ENCODE data around the gene FHL5.
A peak's percentile ranks its signal among the peaks of the same experiment; 100 is the strongest.

Gene FHL5

DNA sequence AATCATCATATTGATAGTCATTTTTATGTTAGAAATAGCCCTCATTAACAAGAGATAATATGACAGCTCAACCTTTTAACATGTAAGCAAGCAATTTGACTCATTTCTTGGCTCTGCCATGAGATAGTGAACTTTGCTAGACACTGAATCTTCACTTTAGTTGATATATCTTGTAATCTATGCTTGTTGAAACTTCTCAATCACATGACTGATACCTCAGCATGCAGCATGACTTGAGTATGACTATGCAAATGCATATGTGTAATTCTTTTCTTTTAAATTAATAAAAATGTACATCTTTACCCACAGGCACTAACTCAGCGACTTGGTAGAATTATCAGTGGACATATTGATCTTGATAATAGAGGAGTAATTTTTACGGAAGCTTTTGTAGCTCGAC is 34.7 kb upstream of the FHL5 start:
- CTCF ChIA-PET = interaction anchor here (1.2 to 1.6 kb wide), 2 partner anchors 16 to 370 kb away, joined by 3 read pairs; partner anchors contain the start of gene NDUFAF4
- POLR2A ChIA-PET = no interaction called here
- no peak for DNase-seq (ENCODE audit: low read depth, low spot score)
- no peak overlapping the region for H3K4me3 ChIP-seq (ENCODE audit: low read depth, low read length)
- TF ChIP-seq, protein P1, sequence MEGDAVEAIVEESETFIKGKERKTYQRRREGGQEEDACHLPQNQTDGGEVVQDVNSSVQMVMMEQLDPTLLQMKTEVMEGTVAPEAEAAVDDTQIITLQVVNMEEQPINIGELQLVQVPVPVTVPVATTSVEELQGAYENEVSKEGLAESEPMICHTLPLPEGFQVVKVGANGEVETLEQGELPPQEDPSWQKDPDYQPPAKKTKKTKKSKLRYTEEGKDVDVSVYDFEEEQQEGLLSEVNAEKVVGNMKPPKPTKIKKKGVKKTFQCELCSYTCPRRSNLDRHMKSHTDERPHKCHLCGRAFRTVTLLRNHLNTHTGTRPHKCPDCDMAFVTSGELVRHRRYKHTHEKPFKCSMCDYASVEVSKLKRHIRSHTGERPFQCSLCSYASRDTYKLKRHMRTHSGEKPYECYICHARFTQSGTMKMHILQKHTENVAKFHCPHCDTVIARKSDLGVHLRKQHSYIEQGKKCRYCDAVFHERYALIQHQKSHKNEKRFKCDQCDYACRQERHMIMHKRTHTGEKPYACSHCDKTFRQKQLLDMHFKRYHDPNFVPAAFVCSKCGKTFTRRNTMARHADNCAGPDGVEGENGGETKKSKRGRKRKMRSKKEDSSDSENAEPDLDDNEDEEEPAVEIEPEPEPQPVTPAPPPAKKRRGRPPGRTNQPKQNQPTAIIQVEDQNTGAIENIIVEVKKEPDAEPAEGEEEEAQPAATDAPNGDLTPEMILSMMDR (IDR thresholded peaks at IDR 0.05; ENCODE audit: insufficient read depth, low read length, missing control alignments) = no peak

DNA sequence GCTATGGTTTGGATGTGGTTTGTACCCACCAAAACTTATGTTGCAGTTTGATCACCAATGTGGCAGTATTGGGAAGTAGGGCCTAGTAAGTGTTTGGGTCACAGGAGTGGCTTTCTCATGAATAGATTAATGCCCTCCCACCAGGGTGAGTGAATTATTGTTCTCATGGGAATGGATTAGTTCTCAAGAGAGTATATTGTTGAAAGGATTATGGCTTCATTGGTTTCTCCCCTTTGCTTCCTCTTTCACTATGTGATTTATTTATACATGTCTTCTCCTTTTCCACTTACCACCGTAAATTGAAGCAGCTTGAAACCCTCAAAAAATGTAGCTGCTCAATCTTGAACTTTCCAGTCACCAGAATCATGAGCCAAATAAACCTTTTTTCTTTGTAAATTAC is 30.5 kb upstream of the FHL5 start:
- no peak for DNase-seq (ENCODE audit: low read depth, low spot score)
- no peak overlapping the region for H3K4me3 ChIP-seq (ENCODE audit: low read depth, low read length)
- TF ChIP-seq, protein P1 (IDR thresholded peaks at IDR 0.05; ENCODE audit: insufficient read depth, low read length, missing control alignments) = no peak
- CTCF ChIA-PET = no interaction called here
- POLR2A ChIA-PET = no interaction called here

DNA sequence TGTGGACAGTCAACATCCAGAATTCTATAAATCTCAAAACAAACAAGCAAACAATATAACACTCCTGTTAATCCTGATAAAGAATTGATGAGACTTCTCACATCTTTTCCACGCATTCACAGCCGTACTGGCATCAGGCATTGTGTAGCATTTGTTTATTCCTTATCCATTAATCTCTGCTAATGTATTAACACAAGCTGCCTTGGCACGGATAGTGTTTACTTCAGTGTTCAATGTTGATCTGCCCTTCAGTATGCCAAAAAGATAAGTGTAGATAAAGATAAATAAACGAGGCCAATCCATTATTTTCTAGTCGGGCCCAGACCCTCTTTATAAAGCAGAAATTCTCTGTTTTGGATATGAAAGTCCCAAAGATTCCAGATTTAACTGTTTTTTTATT is 25.2 kb upstream of the FHL5 start:
- no peak overlapping the region for H3K4me3 ChIP-seq (ENCODE audit: low read depth, low read length)
- no peak for DNase-seq (ENCODE audit: low read depth, low spot score)
- POLR2A ChIA-PET = no interaction called here
- TF ChIP-seq, protein P1 (IDR thresholded peaks at IDR 0.05; ENCODE audit: insufficient read depth, low read length, missing control alignments) = no peak
- CTCF ChIA-PET = no interaction called here

DNA sequence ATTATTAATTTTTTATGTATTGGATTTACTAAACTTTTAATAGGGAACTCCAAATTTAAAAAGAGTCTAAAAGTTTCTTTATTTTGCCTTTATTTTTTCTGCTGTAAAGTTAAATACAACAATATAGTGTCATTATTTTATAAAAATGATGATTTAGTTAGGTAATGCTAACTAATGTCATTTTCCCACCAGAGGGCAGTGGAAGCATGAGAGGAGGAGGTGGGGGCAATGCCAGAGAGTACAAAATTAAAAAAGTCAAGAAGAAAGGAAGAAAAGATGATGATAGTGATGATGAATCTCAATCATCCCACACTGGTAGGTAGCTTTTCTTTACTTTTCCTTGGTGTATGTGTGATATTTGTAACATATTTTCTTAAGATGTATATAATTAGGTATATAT is 20.2 kb upstream of the FHL5 start:
- ChIA-PET CTCF (no interaction called here), POLR2A (no interaction called here)
- DNase-seq (ENCODE audit: low read depth, low spot score) = no peak
- TF ChIP-seq, protein P1 (IDR thresholded peaks at IDR 0.05; ENCODE audit: insufficient read depth, low read length, missing control alignments) = peak; percentile 12
- H3K4me3 ChIP-seq (ENCODE audit: low read depth, low read length) = no peak overlapping the region

DNA sequence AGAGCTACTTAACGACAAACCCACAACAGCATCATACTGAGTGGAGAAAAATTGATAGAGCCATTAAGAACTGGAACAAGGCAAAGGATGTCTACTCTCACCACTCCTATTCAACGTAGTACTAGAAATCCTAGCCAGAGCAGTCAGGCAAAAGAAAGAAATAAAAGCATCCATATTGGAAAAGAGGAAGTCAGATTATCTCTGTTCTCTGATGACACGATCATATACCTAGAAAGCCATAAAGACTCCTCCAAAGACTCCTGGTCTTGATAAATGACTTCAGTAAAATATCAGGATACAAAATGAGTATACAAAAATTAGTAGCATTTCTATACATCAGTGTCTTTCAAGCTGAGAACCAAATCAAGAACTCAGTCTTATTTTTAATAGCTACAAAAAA is 17.0 kb upstream of the FHL5 start:
- TF ChIP-seq, protein P1 (IDR thresholded peaks at IDR 0.05; ENCODE audit: insufficient read depth, low read length, missing control alignments) = no peak
- H3K4me3 ChIP-seq (ENCODE audit: low read depth, low read length) = no peak overlapping the region
- POLR2A ChIA-PET = no interaction called here
- CTCF ChIA-PET = interaction anchor here (1.4 kb wide), 1 partner anchor 513 kb away, joined by 4 read pairs; no protein-coding TSS in a partner anchor
- DNase-seq (ENCODE audit: low read depth, low spot score) = no peak

DNA sequence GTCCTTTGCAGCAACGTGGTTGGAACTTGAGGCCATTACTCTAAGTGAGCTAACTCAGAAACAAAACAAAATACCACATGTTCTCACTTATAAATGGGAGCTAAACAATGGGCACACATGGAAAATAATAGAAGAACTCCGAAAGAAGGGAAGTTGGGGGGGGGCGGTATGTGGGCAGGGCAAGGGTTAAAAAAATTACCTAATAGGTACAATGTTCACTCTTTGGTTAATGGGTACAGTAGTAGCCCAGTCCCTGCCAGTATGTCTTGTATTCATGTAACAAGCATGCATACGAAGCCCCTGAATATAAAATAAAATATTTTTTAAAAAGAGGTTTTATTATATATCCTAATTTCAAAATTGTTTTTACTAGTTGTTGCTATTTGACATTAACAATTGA is 15.3 kb upstream of the FHL5 start:
- CTCF ChIA-PET = no interaction called here
- POLR2A ChIA-PET = no interaction called here
- no peak for DNase-seq (ENCODE audit: low read depth, low spot score)
- TF ChIP-seq, protein P1 (IDR thresholded peaks at IDR 0.05; ENCODE audit: insufficient read depth, low read length, missing control alignments) = no peak
- no peak overlapping the region for H3K4me3 ChIP-seq (ENCODE audit: low read depth, low read length)
